Measurements from ENCODE around the gene PEX1. TPM values are rescaled to one million over a fixed set of nuclear protein-coding genes. Genes with fewer than 3 reads are reported as not detected.

PEX1 gene
- total RNA-seq, 1 donor from 2014 or later = 21.8 TPM

DNA sequence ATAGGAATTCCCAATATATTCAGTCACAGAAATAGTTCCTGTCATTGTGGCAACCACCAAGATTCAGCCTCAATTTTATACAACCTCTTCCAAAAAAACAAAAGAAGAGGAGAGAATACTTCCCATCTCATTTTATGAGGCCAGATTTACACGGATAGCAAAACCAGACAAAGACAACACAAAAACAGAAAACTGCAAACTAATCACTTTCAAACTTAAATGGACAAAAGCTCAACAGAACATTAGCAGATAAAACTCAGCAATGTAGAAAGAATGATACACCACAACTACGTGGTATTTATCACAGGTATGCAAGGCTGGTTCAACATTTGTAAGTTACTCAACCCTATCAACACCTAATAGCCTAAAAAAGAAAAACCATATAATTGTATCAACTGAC is 22.0 kb downstream of the PEX1 start:
- ChIA-PET CTCF (no interaction called here), POLR2A (no interaction called here)
- intact Hi-C loops (cut with micrococcal nuclease) = no loop called here
- ATAC-seq (ENCODE audit: low read depth) (no peak), DNase-seq (no peak)
- Mint-ChIP-seq H3K27me3 (no peaks in the 10 kb centered on the region), H3K4me3 (no peak overlapping the region), H3K36me3 (ENCODE audit: low read depth) (peaks cover 44% of the 10 kb centered on the region), H3K9me3 (no peaks in the 10 kb centered on the region), H3K27ac (no peak overlapping the region), H3K4me1 (no peaks in the 10 kb centered on the region)
- TF ChIP-seq, protein P1, sequence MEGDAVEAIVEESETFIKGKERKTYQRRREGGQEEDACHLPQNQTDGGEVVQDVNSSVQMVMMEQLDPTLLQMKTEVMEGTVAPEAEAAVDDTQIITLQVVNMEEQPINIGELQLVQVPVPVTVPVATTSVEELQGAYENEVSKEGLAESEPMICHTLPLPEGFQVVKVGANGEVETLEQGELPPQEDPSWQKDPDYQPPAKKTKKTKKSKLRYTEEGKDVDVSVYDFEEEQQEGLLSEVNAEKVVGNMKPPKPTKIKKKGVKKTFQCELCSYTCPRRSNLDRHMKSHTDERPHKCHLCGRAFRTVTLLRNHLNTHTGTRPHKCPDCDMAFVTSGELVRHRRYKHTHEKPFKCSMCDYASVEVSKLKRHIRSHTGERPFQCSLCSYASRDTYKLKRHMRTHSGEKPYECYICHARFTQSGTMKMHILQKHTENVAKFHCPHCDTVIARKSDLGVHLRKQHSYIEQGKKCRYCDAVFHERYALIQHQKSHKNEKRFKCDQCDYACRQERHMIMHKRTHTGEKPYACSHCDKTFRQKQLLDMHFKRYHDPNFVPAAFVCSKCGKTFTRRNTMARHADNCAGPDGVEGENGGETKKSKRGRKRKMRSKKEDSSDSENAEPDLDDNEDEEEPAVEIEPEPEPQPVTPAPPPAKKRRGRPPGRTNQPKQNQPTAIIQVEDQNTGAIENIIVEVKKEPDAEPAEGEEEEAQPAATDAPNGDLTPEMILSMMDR (IDR thresholded peaks at IDR 0.05) = no peak

- H3K4me3 Mint-ChIP-seq = no peak overlapping the region
- ATAC-seq (ENCODE audit: low read depth) (no peak), DNase-seq (no peak)
- POLR2A ChIA-PET = no interaction called here
- TF ChIP-seq, protein P1 (IDR thresholded peaks at IDR 0.05) = no peak
- intact Hi-C loops (cut with micrococcal nuclease) = no loop called here
- no peaks in the 10 kb centered on the region for H3K4me1 Mint-ChIP-seq
- CTCF ChIA-PET = no interaction called here
- H3K27ac Mint-ChIP-seq = no peak overlapping the region
- no peaks in the 10 kb centered on the region for H3K27me3 Mint-ChIP-seq
- no peaks in the 10 kb centered on the region for H3K9me3 Mint-ChIP-seq
- H3K36me3 Mint-ChIP-seq (ENCODE audit: low read depth) = peaks cover 56% of the 10 kb centered on the region
Measured at GRCh38 chr7:92504563-92504962, 23.8 kb downstream of the PEX1 start.

DNA sequence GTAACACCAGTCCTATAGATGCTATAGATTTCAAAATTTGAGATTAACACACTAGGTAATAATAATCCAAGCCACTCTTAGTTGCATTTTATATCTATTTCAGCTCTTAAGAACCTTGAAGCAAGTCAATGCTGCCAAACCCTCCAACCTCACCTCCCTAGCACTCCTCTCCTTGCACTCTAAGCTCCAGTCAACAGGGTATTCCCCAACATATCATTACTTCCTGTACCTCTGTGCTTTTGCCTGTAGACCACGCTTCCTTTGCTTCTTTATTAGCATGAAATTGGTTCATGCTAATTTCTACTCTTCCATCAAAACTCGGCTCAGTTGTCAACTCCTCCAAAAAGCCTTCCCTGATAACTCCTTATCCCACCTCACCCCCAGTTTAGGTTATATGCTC is 24.6 kb downstream of the PEX1 start:
- H3K27me3 Mint-ChIP-seq = no peaks in the 10 kb centered on the region
- H3K27ac Mint-ChIP-seq = no peak overlapping the region

GRCh38 chr7:92498557-92498956 is 29.8 kb downstream of the PEX1 start:
- Mint-ChIP-seq H3K9me3 (no peaks in the 10 kb centered on the region), H3K27ac (no peak overlapping the region), H3K4me1 (no peaks in the 10 kb centered on the region), H3K4me3 (no peak overlapping the region), H3K27me3 (no peaks in the 10 kb centered on the region), H3K36me3 (ENCODE audit: low read depth) (peaks cover 61% of the 10 kb centered on the region)
- no peak for ATAC-seq (ENCODE audit: low read depth)
- ChIA-PET CTCF (no interaction called here), POLR2A (interaction anchor here (0.7 kb wide), 1 partner anchor 81 kb away, joined by 4 read pairs; no protein-coding TSS in a partner anchor)
- intact Hi-C loops (cut with micrococcal nuclease) = no loop called here
- DNase-seq = no peak
- TF ChIP-seq, protein P1 (IDR thresholded peaks at IDR 0.05) = no peak

More for the DNA sequence above, 24.6 kb downstream of the PEX1 start:
- POLR2A ChIA-PET = no interaction called here
- Mint-ChIP-seq H3K4me1 (no peaks in the 10 kb centered on the region), H3K4me3 (no peak overlapping the region), H3K9me3 (no peaks in the 10 kb centered on the region), H3K36me3 (ENCODE audit: low read depth) (peaks cover 59% of the 10 kb centered on the region)
- intact Hi-C loops (cut with micrococcal nuclease) = no loop called here
- no peak for ATAC-seq (ENCODE audit: low read depth)
- TF ChIP-seq, protein P1 (IDR thresholded peaks at IDR 0.05) = no peak
- no peak for DNase-seq
- CTCF ChIA-PET = no interaction called here

DNA sequence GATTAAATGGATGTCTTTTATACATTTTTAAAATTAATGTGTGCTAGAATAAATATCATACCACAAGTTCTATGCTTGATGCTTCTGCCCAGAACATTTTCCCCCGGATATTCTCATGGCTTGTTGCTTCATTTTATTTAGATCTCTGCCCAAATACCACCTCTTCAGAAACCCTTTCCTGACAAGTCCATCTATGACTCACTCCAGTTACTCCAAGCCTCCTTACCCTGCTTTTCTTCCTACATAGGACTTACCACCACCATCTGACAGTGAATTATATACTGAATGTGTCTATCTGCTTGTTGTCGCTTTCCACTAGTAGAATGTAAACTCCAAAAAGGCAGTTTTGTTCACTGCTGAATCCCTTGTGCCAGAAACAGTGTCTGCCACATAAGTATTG is 31.4 kb downstream of the PEX1 start:
- Mint-ChIP-seq H3K27ac (no peak overlapping the region), H3K27me3 (no peaks in the 10 kb centered on the region), H3K4me1 (no peaks in the 10 kb centered on the region), H3K4me3 (no peak overlapping the region), H3K36me3 (ENCODE audit: low read depth) (peaks cover 64% of the 10 kb centered on the region), H3K9me3 (no peaks in the 10 kb centered on the region)
- no peak for ATAC-seq (ENCODE audit: low read depth)
- intact Hi-C loops (cut with micrococcal nuclease) = no loop called here
- ChIA-PET CTCF (no interaction called here), POLR2A (no interaction called here)
- TF ChIP-seq, protein P1 (IDR thresholded peaks at IDR 0.05) = no peak
- DNase-seq = no peak

Measured in activated B cell treated with CpG ODN at 0.5 μM for 24 hours (primary cell).